ENCODE results near the gene MSRB3.
"Not testable (repeated sequence)": the region's sequence is repeated elsewhere in the genome, so short reads cannot be mapped to it uniquely, and the experiment has no call there.

The MSRB3 gene

DNA sequence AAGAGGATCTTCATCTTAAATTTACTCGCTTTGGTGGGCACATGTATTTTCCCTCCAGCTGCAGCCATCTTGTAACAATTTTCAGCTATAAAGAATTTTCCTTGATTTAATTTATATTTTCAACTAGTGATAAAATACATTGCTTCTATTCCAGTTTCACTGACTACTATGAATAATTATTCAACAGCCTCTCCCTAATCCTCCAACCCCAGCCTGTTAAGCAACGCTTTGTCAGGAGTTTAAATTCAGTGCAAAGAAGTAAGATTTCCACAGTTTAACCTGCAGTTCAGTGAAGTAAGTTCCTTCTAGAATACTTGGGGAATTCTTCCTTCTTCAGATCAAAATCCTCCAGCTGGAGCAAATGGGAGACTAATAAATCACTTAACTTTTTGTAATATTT is 180.2 kb downstream of the MSRB3 start:
- DNase-seq (ENCODE audit: low read depth): no peak

DNA sequence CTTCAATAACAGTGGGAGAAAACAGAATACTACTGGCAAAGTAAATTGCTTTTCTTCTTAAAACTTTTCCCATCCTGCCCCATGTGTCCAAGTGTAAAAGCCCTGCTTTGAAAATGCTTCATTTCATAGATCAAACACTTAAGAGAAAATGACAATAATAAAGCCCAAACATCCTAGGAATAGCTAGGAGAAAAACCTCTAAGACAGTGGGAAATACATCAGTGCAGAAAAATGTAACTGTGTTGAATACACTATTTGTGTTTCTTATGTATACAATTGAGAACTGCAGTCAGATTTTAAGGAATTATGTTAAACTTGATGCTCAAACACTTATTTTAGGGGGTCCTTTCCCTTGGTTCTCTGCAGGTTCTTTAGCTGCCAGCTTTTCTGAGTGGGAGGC is 181.1 kb downstream of the MSRB3 start:
- no peak for DNase-seq (ENCODE audit: low read depth)

DNA sequence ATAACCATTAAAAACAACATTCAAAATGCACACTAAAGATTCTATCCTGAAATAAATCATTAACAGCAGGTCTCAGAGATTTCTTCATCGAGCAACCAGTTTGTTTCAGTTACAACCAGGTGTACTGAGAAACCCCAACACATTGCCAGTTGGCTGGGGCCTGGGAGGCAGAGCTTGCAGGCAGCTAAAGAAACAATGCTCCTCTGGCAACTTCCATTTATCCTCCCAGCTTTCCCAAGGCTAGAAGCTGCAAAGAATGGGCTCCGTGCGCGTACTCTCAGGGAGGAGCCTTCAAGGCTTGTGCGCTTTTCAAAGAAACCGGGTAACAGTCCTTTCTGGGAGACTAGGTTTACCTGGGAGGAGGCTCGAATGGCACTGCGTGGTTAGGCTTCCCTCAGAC is 181.6 kb downstream of the MSRB3 start:
- no peak for DNase-seq (ENCODE audit: low read depth)

DNA sequence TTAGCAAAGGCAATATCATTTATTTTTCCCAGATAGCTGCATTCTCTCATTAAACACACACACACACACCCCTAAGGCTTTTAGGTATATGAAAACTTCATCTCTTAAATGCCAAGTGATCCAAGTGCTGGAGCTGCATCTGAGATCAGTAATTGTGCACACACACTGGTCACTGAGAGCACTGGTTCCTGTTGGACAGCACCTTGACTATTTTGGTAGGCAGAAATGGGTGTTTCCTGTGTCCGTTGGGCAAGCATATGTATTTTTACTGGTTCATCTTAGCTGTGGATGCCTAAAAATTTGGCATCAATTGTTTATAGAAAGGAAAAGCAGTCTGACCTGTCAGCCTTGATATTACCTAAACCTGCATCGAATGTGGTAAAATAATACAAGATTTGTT is 182.5 kb downstream of the MSRB3 start:
- no peak for DNase-seq (ENCODE audit: low read depth)

DNA sequence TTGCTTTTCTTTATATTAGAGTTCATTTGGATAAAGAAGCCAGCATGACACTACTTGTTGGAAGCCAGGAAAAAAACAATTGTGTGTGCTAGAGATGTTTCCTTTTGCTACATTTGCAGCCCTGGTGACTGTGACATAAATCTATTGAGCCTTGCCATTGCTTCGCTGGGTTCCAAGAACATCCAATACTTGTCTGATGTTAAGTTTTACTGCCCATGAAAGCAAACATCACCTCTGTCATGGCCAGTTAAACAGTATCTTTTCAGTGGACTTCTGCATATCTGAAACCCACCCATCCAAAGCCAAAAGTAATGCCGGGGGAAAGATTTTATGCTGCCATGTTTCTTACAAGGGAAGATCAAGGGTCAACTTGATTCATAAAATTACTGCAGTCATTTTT is 184.0 kb downstream of the MSRB3 start:
- no peak for DNase-seq (ENCODE audit: low read depth)

DNA sequence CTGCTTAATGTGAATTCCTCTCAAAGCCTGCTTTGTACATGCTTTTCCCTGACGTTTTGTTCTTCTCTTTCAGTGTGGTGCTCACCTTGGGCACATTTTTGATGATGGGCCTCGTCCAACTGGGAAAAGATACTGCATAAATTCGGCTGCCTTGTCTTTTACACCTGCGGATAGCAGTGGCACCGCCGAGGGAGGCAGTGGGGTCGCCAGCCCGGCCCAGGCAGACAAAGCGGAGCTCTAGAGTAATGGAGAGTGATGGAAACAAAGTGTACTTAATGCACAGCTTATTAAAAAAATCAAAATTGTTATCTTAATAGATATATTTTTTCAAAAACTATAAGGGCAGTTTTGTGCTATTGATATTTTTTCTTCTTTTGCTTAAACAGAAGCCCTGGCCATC is 184.6 kb downstream of the MSRB3 start:
- DNase-seq (ENCODE audit: low read depth): no peak

DNA sequence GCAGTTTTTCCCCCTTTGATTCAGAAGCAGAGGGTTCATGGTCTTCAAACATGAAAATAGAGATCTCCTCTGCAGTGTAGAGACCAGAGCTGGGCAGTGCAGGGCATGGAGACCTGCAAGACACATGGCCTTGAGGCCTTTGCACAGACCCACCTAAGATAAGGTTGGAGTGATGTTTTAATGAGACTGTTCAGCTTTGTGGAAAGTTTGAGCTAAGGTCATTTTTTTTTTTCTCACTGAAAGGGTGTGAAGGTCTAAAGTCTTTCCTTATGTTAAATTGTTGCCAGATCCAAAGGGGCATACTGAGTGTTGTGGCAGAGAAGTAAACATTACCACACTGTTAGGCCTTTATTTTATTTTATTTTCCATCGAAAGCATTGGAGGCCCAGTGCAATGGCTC is 185.1 kb downstream of the MSRB3 start:
- no peak for DNase-seq (ENCODE audit: low read depth)

DNA sequence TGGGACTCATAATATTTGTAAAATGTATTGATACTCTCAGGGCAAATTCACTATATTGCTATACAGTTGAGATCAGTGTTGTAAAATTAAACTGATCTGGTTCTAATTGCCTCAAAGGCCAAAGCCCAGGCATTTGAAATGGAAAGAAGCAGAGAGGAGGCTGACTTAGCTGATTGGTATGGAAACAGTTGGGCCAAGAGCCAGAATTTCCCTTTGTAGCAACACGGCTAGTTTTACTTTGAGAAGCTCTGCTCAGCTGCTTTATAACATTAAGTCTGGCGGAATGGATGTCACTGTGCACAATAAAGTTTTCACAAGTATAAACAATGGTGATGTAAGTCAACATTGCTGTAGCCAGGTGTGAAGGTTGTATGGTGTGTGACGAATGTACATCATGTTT is 186.4 kb downstream of the MSRB3 start:
- no peak for DNase-seq (ENCODE audit: low read depth)

DNA sequence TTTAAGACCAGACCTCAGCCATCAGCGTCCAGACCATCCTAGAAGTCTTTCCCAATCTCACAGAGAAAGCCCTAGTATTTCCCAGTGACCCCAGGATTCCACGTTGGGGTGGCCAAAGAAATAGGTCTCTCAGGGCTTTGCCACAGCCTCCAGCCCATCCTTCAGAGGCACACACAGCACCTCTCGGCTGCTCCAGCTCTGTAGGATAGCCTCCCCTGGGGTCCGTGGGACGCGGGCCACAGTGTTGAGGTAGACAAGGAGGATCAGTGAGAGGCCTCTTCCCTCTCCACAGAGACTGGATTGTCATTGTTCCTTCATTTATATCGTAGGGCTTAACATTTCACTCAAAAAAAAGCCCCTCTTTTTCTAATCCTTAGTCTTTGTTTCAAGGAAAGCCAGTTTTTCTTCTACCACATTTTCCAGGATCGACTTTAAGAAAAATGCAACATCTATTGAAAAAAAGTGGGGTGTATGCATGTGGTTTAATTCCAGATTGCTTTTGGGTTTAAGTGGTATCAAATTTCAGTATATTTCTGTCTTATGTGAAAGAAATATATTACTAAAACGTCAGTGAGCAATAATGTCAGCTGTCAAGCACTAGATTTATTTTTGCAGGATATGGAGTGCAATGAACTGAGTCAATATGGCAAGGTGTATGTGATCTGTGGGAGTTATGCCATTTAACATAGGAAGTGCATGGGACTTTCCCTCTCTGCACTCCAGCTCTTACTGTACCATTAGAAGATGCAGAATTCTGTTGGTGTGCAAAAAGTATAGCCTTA is 187.5 kb downstream of the MSRB3 start:
- no peak for DNase-seq (ENCODE audit: low read depth)

DNA sequence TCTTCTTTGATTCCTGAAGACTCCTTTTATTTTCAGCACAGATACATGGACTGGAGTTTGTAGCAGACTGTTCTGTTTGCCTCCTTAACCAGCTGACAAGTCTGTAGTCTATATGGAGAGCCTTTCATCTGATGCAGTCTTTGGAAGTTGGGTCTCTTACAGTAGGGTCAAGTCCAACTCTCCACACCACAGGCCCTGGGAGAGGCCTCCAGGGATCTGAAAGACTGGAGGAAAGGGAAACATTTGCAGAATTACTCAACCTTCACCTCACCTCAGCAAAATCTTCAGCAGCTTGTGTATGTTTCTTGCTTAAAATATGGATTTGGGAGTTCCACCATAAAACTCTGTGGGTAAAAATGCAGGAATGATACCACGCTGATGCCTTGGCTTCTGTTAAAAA is 188.4 kb downstream of the MSRB3 start:
- DNase-seq (ENCODE audit: low read depth): no peak

DNA sequence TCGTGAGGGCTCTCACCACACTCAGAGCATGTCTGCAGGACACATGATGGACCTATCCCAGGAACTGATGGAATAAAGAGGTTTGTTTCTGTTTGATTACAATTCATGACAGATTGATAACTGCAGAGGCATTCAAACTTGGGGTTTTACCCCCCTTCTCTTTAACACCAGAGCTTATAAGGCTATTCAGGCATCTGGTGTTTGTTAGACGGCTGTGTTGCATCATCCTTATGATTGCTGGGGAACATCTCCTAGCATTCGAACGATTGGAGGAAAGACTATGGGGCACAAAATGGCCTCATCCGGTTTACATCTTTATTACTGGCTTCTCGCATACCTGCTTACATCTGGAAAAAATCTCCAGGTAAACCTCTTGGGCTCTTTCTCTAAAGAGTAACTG is 191.8 kb downstream of the MSRB3 start:
- DNase-seq (ENCODE audit: low read depth): no peak

DNA sequence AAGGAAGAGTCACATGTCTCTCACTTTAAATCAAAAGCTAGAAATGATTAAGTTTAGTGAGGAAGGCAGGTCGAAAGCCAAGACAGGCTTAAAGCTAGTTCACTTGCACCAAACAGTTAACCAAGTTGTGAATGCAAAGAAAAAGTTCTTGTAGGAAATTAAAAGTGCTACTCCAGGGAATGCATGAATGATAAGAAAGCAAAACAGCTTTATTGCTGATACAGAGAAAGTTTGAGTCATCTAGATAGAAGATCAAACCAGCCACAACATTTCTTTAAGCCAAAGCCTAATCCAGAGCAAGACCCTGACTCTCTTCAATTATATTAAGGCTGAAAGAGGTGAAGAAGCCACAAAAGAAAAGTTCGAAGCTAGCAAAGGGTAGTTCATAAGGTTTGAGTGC is 193.6 kb downstream of the MSRB3 start:
- no peak for DNase-seq (ENCODE audit: low read depth)

DNA sequence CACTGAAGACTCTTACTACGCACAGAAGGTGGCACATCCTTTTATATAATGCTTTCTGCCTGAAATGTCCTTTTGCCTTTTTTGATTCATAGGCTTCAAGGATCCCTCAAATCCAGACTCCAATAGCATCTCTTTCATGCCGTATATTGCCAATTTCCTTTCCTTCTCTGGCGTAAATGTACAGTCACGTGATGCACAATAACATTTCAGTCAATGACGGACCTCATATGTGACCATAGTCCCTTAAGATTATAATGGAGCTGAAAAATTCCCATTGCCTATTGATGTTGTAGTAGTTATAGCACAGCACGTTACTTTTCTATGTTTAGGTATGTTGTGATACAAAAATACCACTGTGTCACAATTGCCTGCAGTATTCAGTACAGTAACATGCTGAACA is 196.3 kb downstream of the MSRB3 start:
- no peak for DNase-seq (ENCODE audit: low read depth)

DNA sequence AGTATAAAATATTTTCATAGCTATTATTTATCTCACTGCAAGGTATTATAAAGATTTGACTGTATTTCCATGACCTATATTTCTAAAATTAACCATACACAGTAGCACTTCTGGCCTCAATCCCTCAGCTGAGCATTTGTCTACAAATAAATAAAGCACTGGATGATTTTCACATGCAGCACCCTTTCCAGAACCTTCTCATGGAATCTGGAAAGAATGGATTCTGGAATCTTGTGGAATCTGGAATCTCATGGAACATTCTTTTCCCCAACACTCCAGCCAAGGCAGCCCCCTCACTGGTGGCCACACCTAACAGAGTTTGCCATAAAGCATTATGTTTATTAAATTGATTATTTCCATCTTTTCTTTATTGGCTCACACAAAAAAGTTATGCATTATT is 199.2 kb downstream of the MSRB3 start:
- DNase-seq (ENCODE audit: low read depth): no peak

DNA sequence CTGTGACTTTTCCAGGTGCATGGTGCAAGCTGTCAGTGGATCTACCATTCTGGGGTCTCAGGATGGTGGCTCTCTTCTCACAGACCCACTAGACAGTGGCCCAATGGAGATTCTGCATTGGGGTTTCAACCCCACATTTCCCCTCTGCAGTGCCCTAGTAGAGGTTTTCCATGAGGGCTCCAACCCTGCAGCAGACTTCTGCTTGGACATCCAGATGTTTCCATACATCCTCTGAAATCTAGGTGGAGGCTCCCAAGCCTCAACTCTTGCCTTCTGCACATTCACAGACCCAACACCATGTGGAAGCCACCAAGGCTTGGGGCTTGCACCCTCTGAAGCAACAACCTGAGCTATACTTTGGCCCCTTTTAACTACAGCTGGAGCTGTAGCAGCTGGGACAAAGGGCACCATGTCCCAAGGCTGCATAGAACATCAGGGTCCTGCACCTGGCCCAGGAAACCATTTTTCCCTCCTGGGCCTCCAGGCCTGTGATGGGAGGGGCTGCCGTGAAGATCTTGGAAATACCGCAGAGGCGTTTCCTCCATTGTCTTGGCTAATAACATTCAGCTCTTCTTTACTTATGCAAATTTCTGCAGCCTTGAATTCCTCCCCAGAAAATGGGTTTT is 205.5 kb downstream of the MSRB3 start:
- not testable (repeated sequence) for DNase-seq (ENCODE audit: low read depth)

DNA sequence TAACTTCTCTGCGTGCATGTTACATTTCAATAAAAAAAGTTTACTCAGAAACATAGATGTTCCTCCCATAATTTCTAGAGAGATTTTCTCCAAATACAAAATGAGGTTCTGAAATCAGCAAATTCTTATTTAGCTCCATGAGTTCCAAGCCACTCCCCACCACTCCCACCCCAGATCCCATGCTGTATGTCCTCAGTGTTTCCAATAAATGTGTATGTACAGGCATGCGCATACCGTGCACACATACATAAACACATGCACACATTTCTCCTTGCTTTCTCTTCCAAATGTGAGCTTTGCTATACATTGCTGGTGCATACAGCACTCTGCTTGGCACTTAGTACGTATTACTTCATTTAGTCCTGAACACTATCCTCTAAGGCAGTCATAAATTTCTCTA is 209.7 kb downstream of the MSRB3 start:
- no peak for DNase-seq (ENCODE audit: low read depth)

DNA sequence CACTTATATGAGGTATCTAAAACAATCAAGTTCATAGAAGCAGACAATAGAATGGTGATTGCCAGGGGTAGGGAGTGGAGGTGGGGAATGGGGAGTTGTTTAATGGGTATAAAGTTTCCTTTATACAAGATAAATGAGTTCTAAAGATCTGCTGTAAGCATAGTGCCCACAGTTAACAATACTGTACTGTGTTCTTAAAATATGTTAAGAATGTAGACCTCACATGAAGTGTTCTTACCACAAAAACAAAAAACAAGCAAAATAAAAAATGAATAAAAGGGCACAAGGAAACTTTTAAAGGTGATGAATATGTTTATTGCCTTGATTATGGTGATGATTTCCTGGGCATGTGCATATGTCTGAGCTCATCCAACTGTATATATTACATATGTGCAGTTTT is 211.8 kb downstream of the MSRB3 start:
- DNase-seq (ENCODE audit: low read depth): no peak

DNA sequence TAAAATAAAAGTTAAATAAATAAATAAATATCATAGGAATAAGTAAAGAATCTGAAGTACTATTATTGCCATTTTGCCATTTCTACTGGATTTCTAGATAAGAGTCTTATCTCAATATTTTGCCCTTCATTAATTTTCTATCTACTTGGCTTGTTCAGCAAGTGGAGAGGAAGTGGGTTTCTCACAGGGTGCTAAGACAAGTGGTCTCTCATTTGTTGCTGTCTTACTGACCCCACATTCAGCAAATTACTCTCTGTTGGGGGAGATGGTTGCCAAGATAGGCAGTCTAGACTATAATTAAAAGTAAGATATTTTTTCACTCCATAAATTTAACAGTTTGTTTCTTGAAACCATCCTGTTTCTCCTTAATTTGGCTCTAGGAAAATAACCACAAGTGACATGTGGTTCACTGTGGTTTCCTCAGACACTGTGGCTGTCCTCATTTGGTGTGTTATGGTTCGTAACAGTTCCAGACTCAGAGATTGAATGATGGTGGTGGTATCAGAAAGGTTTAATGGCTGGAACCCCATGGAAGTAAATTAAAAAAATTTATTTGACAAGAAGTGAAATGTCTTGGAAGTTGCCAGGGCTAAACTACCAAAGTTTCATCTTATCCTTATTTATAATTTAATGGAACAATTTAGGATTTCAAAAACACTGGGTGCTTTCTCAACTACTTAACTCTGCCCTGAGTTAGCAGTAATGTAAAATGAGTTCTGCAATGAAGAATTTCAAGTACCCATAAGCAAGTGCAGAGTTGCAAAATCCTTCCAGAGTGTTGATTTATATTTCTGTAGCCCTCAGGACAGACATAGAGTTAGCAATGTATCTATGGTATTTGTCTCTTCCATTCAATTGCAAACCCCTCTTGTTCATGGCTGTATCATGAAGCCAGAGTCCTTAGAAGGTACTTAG is 214.8 kb downstream of the MSRB3 start:
- DNase-seq (ENCODE audit: low read depth): no peak

DNA sequence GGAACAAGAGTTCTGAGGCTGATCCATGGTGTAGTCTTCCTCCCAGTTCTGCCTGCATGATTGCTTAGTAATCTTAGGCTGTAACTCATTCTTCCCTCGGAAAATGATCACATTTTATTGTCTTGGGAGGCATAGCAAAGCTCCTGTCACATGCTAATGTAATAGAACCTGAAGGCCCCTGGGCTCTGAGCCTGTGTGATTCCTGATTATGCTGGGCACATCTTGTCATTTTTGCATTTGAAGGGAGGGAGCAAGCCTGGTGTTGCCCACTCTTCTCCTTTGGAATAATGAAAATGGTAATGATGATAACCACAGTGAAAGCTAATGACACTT is 215.4 kb downstream of the MSRB3 start:
- no peak for DNase-seq (ENCODE audit: low read depth)

DNA sequence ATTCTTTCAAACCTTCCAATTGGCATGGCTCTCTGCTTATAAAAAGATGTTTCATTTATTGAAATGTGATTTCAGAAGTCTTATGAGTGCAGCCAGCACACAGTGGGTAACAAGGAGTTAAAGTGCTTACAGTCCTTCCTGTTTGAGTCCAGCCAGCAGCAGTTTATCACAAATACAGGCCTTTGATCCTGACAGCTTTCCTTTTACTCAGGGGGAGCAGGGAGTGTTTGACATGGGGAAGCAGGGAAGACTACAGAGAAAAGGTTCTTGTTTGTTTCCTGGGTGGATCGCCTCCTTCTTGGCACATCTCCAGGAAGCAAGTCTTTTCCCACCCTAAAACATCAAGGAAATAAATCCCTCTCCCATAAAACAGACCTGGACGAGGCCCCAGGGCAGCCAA is 216.1 kb downstream of the MSRB3 start:
- no peak for DNase-seq (ENCODE audit: low read depth)

DNA sequence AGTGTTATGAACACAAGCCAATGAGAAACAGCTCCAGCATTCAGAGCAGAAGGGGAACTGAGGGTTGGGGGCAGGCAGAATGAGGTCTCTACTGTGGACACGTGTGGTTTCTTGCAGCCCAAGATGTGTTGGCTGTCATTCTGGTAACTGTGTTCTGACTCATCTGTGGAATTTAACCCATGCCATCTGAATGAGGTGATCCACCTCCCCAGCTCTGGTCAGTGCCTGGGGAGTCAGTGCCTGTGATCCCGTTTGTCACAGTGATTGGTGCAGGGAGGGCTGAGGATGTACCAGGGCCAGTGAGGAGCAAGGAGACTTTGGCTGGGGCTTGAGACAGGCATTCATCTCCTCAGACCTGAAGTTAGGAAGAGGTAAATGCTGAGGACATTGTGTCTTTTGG is 216.8 kb downstream of the MSRB3 start:
- DNase-seq (ENCODE audit: low read depth): no peak

DNA sequence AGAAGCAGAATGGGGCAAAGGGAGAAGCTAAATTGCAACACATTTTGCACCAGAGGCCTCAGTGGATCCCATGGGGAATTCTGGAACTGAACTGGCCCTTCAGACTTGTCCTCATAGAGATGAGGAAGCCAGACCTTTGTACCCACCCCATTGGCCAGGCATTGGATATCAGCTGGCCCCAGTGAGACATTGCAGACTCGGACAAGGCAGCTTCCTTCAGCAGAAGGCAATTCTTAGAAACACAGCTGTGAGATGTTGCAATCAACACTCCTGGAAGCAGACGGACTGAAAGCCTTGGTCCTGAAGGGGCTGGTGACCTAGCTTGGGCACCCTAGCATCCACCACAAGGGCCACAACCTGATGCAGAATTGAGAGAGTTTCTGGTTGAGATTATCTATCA is 218.1 kb downstream of the MSRB3 start:
- no peak for DNase-seq (ENCODE audit: low read depth)

DNA sequence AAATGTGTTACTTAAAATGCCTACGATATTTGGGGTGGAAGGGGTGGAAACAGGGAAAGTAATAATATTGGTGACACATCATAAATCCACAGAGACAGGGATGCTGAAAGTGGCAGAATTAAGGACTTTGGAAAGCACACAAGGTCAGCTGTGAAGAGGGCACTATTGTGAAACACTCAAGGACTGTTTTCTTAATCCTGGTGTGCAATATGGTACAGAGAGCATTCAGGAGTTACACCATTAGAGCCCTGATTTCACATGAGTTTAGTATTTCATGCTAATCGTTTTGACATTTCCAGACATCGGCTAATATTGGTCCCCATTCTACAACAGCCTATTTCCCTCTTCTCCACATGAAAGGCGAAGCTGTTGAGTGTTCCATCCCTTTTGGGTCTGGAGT is 219.2 kb downstream of the MSRB3 start:
- DNase-seq (ENCODE audit: low read depth): no peak

Data from stimulated activated CD8-positive, alpha-beta memory T cell treated with anti-CD3 and anti-CD28 coated beads, Interleukin-7, amount 100 ng/mL, for 24 hours (primary cell).